ENCODE data around the gene GRID1.

DNA sequence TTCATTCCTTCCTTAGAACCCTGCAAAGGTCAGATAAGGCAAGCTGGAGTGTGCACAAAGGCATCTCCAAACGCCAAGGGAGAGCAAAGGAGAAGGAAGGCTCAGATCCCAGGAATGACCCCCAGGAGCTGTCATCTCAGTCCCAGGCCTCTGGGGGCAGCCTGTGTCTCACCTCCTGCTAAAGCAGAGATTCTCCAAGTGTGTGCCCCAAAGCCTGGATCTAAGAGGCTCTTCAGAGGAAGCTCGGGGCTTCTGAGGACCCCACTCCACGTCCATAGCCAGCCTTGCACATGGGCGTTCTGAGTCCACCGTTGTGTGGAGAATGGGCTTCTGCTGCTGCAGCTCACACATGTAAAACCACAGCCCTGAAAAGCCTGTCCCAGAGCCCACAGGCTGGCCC is 5.1 kb upstream of the GRID1 start:
- TF ChIP-seq POLR2AphosphoS5 (IDR thresholded peaks at IDR 0.05) = no peak
- TF ChIP-seq, protein P1, sequence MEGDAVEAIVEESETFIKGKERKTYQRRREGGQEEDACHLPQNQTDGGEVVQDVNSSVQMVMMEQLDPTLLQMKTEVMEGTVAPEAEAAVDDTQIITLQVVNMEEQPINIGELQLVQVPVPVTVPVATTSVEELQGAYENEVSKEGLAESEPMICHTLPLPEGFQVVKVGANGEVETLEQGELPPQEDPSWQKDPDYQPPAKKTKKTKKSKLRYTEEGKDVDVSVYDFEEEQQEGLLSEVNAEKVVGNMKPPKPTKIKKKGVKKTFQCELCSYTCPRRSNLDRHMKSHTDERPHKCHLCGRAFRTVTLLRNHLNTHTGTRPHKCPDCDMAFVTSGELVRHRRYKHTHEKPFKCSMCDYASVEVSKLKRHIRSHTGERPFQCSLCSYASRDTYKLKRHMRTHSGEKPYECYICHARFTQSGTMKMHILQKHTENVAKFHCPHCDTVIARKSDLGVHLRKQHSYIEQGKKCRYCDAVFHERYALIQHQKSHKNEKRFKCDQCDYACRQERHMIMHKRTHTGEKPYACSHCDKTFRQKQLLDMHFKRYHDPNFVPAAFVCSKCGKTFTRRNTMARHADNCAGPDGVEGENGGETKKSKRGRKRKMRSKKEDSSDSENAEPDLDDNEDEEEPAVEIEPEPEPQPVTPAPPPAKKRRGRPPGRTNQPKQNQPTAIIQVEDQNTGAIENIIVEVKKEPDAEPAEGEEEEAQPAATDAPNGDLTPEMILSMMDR (IDR thresholded peaks at IDR 0.05) = no peak
